AG04449 (cell line): ENCODE measurements around the gene ENOSF1.

ENCODE experiments used
- CTCF ChIA-PET: fragments of 350-600 bp; formaldehyde crosslinking; extraction: SDS; loops from one replicate; lab custom pipeline; 2021; ENCODE audit warnings: antibody characterized with exemption; lab: Yijun Ruan, JAX
- POLR2A ChIA-PET: fragments of 400-600, 350-600 bp; formaldehyde crosslinking; extraction: SDS; loops from one replicate; lab custom pipeline; 2020; ENCODE audit warnings: antibody characterized with exemption, inconsistent platforms; lab: Yijun Ruan, JAX
- DNase-seq: peaks from one replicate; pipeline ENCODE4 v3.0.0-alpha.2; 2010; ENCODE audit warnings: low read depth, low spot score
- H3K4me3 ChIP-seq: 2 replicates; pipeline ENCODE4 v1.5.1; 2011; ENCODE audit warnings: low read depth, mild to moderate bottlenecking, control low read depth, low read length
- TF ChIP-seq, protein P1 (sequence below): IDR thresholded peaks from one replicate; pipeline ENCODE4 v1.5.1; 2011; ENCODE audit warnings: mild to moderate bottlenecking, moderate library complexity, low read length, control low read depth, inconsistent platforms; ENCODE audit not compliant: insufficient read depth; ENCODE audit errors: missing control alignments

Gene ENOSF1

DNA sequence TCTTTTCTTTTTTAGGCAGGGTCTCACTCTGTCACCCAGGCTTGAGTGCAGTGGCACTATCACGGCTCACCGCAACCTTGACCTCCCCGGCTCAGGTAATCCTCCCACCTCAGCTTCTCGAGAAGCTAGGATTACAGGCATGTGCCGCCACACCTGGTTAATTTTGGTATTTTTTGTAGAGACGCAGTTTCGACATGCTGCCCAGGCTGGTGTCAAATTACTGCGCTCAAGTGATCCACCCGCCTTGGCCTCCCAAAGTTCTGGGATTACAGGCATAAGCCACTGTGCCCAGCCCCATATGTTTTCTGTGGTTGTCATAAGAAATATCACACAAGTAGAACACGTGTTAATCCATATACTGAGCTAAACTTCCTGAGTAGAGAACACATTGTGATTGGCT, 14.6 kb downstream of the ENOSF1 start:
- ChIA-PET POLR2A (no interaction called here), CTCF (no interaction called here)
- no peak for DNase-seq
- H3K4me3 ChIP-seq: no peak overlapping the region
- TF ChIP-seq, protein P1, sequence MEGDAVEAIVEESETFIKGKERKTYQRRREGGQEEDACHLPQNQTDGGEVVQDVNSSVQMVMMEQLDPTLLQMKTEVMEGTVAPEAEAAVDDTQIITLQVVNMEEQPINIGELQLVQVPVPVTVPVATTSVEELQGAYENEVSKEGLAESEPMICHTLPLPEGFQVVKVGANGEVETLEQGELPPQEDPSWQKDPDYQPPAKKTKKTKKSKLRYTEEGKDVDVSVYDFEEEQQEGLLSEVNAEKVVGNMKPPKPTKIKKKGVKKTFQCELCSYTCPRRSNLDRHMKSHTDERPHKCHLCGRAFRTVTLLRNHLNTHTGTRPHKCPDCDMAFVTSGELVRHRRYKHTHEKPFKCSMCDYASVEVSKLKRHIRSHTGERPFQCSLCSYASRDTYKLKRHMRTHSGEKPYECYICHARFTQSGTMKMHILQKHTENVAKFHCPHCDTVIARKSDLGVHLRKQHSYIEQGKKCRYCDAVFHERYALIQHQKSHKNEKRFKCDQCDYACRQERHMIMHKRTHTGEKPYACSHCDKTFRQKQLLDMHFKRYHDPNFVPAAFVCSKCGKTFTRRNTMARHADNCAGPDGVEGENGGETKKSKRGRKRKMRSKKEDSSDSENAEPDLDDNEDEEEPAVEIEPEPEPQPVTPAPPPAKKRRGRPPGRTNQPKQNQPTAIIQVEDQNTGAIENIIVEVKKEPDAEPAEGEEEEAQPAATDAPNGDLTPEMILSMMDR: no peak

DNA sequence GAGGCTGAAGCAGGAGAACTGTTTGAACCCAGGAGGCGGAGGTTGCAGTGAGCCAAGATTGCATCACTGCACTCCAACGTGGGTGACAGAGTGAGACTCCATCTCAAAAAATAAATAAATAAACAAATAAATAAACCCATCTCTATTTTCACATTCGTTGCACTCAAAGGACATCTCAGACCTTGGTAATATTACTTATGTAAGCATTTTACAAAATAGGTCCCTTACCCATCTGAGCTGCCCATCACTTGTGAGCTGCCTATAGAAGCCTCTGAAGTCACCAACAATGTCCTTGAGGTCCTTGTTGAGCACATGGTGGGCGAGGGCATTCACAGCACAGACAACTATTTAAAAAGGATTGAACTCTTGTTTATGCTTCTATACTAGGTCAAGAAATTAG, 15.4 kb downstream of the ENOSF1 start:
- POLR2A ChIA-PET: no interaction called here
- TF ChIP-seq, protein P1: no peak
- DNase-seq: no peak
- H3K4me3 ChIP-seq: no peak overlapping the region
- CTCF ChIA-PET: interaction anchor here (0.9 kb wide), 1 partner anchor 134 kb away, joined by 3 read pairs; no protein-coding TSS in a partner anchor

DNA sequence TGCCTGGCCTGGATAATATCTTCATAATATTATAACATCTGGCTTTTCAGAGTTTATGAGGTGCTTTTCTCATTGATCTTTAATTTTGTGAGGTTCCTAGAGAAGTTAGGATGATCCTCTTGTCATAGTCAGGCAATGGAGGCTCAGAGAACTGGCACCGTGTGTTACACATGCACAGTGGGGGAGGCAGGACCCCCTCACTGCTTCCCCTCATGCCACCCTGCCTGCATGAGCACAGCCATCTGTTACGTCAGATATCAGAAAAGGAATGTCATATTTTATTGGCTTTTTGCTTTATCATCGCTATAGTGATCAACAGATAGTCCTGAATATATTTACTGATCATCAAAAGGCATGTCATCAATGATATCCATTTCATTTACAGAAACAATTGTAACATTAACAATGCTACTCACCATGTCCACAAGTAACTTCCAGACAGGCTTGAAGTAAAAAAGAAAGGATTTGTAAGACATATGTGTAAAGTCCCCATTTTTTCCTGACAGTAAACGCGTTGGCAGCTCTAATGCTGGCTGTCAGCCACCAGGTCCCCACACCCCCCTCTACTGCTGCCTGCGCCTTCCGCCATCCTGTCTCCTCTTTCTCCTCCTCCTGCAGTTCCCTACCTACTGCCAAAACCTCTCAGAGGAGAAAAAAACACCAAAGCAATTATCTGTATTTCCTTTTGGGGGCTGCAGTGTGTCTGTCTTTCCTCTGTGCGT, 18.8 kb downstream of the ENOSF1 start:
- TF ChIP-seq, protein P1: no peak
- ChIA-PET POLR2A (no interaction called here), CTCF (interaction anchor here (1.0 kb wide), 1 partner anchor 70 kb away, joined by 5 read pairs; no protein-coding TSS in a partner anchor)
- DNase-seq: no peak
- no peak overlapping the region for H3K4me3 ChIP-seq

DNA sequence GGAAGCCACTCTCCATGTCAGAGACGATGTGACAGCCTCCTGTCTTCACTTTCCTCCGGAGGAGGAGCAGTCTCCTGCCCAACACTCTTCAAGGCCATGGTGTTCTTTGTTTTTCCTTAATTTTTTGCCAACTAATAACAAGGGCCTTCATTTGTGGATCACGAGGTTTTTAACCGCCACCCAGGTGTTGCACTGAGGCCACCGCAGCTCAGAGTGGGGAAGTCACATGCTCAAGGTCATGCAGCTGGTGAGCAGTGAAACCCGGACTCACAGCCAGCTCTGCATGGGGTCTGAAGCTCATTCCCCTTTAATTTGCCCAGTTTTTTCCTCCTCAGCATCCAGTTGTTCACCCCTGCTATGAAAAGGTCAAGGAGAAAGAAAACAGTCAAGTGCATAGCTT, 19.6 kb downstream of the ENOSF1 start:
- no peak for DNase-seq
- TF ChIP-seq, protein P1: no peak
- POLR2A ChIA-PET: no interaction called here
- CTCF ChIA-PET: interaction anchor here (1.0 kb wide), 2 partner anchors 69 to 138 kb away, joined by 3 to 5 read pairs; no protein-coding TSS in a partner anchor
- H3K4me3 ChIP-seq: no peak overlapping the region

DNA sequence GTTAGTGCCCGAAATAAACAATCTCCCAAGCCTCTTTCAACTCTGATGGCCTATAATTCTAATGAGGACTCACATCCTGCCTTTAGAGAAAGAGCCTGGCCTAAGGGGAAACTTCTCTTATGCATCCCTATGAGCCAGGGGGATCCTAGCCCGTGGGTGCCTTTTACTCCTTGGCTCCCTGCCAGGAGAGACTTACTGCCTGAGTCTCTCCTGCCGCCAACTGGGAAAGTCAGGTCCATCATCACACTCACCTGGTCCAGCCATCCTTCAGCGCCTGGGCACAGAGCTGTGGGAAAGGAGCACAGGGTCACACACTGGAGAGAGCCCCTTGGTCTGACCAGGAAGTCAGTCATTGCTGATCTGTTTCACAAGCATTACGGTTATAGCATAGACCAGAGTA, 24.1 kb downstream of the ENOSF1 start:
- H3K4me3 ChIP-seq: no peak overlapping the region
- no peak for DNase-seq
- TF ChIP-seq, protein P1: no peak
- ChIA-PET POLR2A (no interaction called here), CTCF (interaction anchor here (0.7 kb wide), 2 partner anchors 142 to 480 kb away, joined by 3 to 4 read pairs; no protein-coding TSS in a partner anchor)

DNA sequence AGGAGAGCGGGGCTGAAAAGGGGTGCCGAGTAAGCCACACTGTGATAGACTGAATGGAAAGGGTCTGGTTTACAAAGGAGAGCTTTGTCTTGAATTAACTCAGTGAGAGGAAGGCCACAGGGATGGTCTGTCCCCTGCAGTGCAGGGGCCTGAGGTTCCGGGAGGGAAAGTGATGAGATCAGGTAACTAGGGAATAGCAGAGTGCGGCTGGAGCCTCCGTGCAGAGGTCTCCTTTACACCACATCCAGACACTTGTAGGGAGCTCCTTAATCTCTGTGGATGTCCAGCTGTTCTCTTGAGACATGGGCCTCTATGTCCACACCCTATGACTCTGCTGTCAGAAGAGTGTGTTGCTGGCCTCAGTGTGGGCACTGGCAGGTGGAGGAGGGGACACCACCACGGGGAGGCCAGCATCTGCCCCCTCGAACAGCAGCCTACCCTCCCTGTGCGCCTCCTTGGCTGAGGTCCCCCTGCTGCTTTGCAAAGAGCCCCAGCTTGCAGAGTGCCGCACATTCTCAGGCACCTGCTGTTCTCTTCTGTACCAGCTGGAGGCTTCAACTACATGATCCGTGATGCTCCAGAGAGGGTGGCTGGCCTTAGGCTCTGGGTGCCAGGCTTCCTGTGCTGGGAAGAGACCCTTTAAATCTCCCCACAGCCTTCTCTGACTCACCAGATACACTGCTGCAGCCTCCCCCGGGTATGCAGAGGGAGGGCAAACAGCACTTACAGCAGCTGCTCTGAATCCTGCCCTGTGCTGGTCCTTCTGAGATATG, 25.9 kb downstream of the ENOSF1 start:
- TF ChIP-seq, protein P1: no peak
- no peak overlapping the region for H3K4me3 ChIP-seq
- CTCF ChIA-PET: interaction anchor here (0.5 to 1.0 kb wide), 5 partner anchors 9 to 144 kb away, joined by 3 to 5 read pairs (median 3); no protein-coding TSS in a partner anchor
- DNase-seq: no peak
- POLR2A ChIA-PET: no interaction called here
